Stimulated activated CD8-positive, alpha-beta memory T cell treated with anti-CD3 and anti-CD28 coated beads, Interleukin-7, amount 100 ng/mL, for 1 hour (primary cell): ENCODE results near the gene CTTNBP2NL.
"Not testable (repeated sequence)": the region's sequence is repeated elsewhere in the genome, so short reads cannot be mapped to it uniquely, and the experiment has no call there.

Source experiments
- DNase-seq, 2 donors: peaks; one replicate each; pipeline ENCODE4 v3.0.0-alpha.2; 2020; ENCODE audit warnings: low read depth in 2 of 2

CTTNBP2NL gene

GRCh38 chr1:112423207-112423606, 27.2 kb downstream of the CTTNBP2NL start:
- DNase-seq: no peak

DNA sequence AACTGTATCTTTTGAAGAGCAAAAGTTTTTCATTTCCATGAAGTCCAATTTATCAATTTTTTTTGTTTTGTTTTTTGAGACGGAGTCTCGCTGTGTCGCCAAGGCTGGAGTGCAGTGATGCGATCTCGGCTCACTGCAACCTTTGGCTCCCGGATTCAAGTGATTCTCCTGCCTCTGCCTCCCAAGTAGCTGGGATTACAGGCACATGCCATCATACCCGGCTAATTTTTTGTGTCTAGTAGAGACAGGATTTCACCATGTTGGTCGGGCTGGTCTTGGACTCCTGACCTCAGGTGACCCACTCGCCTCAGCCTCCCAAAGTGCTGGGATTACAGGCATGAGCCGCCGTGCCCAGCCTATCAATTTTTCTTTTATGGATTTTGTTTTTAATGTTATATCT, 27.7 kb downstream of the CTTNBP2NL start:
- not testable (repeated sequence) for DNase-seq

- no peak for DNase-seq
Observed at GRCh38 chr1:112429749-112430148, 33.7 kb downstream of the CTTNBP2NL start.

DNA sequence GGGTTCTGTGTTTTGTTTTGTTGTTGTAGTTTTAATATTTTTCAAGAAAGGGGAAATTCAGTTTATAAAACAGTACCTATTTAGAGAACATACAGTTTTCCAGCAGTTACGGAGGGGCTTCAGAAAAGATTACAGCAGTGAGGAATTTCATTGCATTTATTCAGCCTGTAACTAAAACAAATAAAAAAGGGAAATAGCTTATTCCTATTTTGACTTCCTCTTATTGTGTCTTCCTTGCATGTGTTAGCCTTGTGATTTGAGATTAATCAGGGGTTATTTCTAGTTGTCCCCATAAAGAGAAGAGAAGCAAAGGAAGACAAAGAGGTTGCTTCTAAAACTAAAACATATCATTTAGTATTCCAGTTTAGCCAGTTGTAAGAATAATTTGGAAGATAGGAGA, 35.0 kb downstream of the CTTNBP2NL start:
- no peak for DNase-seq

DNA sequence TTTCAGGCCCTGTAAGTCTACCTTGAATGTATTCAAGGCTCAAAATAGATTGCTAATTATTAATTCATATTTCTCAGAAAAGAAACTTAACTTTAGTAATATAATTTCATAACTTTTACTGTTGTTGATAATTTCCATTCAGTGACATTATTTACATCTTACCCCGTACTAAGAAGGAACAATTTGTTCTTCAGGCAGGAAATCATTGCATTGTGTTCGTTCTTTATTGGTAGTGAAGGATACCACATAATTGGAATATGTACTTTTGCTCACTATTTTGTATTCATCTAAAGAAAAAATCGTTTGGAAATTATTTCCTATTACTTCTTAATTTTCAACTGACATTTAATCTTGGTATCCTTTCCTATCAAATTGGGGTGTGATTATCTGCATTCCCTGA, 39.4 kb downstream of the CTTNBP2NL start:
- no peak for DNase-seq

DNA sequence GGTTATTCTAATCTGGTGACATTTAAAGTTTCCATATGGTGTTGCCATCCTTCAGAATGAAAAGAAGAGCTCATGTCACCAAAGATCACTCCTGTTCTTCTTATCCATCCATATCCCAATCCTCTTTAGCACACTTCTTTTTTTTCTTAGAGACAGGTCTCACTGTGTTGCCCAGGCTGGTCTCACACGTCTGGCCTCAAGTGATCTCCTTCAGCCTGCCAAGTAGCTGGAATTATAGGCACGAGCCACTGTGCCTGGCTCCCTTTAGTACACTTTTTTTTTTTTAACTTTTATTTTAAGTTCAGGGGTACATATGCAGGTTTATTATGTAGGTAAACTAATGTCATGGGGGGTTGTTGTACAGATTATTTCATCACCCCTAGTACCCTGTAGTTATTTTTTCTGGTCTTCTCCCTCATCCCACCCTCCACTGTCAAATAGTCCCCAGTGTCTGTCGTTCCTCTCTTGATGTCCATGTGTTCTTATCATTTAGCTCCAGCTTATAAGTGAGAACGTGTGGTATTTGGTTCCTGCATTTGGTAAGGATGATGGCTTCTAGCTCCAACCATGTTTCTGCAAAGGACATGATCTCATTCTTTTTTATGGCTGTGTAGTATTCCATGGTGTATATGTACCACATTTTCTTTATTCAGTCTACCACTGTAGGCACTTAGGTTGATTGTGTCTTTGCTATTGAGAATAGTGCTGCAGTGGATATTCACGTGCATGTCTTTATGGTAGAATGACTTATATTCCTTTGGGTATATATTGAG, 40.6 kb downstream of the CTTNBP2NL start:
- DNase-seq: no peak

DNA sequence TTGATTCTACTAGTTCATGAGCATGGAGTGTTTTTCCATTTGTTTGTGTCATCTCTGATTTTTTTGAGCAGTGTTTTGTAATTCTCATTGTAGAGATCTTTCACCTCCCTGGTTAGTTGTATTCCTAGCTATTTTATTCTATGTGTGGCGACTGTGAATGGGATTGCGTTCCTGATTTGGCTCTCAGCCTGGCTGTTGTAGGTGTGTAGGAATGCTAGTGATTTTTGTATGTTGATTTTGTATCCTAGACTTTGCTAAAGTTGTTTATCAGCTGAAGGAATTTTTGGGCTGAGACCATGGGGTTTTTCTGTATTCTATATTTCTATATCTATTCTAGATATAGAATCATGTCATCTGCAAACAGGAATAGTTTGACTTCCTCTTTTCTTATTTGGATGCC, 42.1 kb downstream of the CTTNBP2NL start:
- not testable (repeated sequence) for DNase-seq

GRCh38 chr1:112439592-112439991, 43.6 kb downstream of the CTTNBP2NL start:
- no peak for DNase-seq

DNA sequence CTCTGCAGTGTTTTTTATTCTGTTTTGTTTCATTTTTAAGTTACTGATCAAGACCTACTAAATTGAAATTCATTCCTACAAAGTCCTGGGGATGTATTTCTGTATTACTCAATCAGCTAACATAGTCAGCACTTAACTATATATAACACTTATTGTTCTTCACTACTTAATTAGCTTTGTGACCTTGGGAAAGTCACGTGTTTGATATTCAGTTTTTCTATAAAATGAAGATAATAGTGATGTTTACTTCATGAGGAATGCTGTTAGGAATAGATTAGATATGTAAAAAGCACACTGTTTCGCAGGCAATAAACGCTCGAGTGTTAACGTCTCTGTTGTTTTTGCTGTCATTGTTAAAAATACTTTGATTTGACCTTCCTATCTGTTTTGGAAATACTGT, 44.6 kb downstream of the CTTNBP2NL start:
- DNase-seq: no peak

DNA sequence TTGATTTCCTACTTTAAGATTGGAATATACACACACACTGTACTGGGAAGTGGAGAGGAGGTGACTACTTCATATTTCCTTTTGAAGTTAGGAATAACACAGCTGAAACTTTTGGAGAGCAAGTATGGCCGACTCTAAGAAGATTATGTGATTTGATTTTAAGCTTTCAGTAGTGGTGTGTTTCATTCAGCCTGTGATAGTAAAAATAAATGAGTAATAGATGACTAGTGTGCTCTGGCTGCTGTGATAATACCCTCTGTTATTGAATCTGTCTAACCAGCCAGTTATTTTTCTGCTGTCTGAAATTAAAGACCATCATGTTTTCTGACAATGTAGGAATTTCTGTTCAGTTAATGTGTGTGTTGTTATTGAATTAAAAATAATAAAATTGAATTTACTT, 48.3 kb downstream of the CTTNBP2NL start:
- DNase-seq: no peak

DNA sequence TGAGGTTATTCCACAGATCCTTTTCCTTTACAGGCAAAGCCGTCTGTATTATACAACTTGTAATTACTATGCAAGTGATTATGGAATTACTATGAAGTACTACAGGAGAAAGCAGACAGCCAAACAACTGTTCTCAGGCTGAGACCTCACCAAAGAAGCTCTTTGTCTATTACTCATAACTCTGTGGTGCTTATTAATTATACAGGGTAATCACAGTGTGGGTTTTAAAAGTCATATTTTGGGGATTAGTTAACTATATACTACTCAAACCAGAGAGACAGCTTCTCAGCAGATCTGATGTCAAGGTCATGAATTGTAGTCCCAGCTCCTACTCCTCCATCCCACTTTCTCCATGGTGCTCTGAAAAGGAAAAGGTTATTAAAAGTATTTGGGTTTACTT, 49.6 kb downstream of the CTTNBP2NL start:
- DNase-seq: no peak

DNA sequence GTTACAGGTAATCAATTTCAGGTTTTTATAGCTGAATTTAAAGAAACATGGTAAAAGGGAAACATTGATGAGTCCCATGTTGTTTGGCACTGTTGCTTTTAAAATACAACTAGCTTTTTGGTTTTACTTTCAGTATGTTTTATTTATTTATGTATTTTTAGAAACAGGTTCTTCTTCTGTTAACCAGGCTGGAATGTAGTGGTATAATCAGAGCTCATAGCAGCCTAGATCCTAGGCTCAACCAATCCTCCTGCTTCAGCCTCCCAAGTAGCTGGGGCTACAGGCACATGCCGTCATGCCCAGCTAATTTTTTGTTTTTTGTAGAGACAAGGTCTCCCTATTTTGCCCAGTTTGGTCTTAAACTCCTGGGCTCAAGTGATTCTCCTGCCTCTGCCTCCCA, 50.4 kb downstream of the CTTNBP2NL start:
- no peak for DNase-seq

DNA sequence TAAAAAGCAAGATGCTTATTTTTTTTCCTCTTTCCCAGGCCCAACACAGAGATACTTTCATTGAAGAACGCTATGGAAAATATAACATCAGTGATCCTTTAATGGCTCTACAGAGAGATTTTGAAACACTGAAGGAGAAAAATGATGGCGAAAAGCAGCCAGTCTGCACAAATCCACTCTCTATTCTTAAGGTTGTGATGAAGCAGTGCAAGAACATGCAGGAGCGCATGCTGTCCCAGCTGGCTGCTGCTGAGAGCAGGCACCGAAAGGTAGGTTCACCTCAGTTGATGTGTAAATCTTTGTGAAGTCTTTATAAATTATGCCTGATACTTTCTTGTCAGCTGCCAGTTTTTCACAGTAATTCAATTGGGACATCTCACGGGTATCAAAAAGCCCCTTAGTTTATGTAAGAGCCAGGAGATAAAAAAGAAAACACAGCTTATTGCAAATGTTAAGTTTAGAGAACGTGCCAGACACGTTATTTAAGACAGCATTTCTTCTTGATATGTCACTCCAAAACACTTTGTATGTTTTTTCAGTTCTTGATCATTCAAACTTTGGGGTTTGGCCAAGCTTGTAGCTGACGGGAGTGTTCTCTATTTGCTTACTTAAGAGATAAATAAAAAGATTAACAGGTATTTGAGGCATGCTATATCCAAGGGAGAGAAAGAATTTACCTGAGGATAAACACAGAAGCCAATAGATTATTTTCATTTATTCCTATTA, 53.1 kb downstream of the CTTNBP2NL start:
- no peak for DNase-seq

DNA sequence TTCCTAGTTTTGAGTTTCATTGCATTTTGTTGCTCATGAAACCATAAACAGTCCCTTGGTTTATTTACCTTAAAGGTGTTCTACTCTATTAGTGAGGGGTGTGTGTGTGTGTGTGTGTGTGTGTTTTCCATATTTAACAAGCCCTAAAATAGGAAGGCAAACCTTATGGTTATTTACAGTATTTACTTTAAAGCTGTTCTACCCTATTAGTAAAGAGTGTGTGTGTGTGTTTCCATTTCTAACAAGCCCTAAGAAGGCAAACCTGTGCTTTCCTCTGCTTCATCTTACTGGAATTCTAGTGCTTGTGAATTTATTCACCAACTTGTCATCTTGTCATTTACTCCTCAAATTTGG, 53.6 kb downstream of the CTTNBP2NL start:
- DNase-seq: no peak

DNA sequence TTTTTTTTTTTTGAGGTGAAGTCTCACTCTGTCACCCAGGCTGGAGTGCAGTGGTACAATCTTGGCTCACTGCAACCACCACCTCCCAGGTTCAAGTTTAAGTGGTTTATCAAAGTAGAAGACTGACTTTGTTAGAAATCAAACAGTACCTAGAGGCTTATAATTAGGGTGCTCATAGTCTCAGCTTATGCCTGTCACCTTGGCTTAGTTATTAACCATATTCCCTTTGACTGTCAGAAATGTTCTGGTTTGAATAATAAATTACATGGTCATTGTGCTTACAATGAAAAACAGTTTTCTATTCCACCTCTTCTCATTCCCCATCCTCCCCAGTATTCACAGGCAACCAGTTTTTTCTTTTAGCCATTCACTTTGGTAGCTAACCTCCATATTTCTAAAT, 54.8 kb downstream of the CTTNBP2NL start:
- no peak for DNase-seq

- not testable (repeated sequence) for DNase-seq
Observed at GRCh38 chr1:112451301-112451700, 55.3 kb downstream of the CTTNBP2NL start.

- no peak for DNase-seq
Observed at GRCh38 chr1:112453876-112454275, 57.9 kb downstream of the CTTNBP2NL start.

- no peak for DNase-seq
Observed at GRCh38 chr1:112454316-112454715, 58.3 kb downstream of the CTTNBP2NL start.

GRCh38 chr1:112457241-112457640, 61.2 kb downstream of the CTTNBP2NL start:
- DNase-seq: no peak

DNA sequence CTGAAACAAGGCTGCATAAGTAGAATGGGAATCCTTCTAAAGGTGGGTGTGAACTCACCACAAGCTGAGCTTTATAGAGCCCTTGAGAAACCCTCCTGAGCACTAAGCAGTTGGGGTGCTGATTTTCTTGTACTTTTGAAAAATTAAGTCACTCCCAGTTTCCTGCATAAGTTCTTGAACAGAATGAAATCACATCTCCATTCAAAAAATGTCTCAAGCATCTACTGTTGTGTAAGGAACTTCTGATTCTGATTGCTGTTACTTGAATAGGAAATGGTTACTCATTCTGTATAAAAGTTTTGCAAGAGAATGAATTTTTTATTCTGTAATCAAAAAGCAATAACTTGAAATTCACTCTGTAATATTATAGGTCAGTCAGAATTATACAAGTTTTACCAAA, 61.9 kb downstream of the CTTNBP2NL start:
- DNase-seq: no peak

GRCh38 chr1:112458756-112459155, 62.7 kb downstream of the CTTNBP2NL start:
- DNase-seq: no peak

GRCh38 chr1:112460615-112461014, 64.6 kb downstream of the CTTNBP2NL start:
- no peak for DNase-seq

- no peak for DNase-seq
Observed at GRCh38 chr1:112461200-112461871, 65.3 kb downstream of the CTTNBP2NL start.
